CD4-positive, alpha-beta memory T cell (primary cell): ENCODE data around the gene DAB1. TPM values are rescaled to one million over a fixed set of nuclear protein-coding genes. Genes with fewer than 3 reads are reported as not detected.

Experiments used
- CTCF ChIA-PET: fragments of 350-600 bp; sonication (Branson Sonifier 250); formaldehyde crosslinking; loops from one replicate; lab custom pipeline; 2021; ENCODE audit warnings: inconsistent platforms; ENCODE audit not compliant: partially characterized antibody; lab: Charles Lee
- POLR2A ChIA-PET: fragments of 350-600 bp; sonication (Branson Sonifier 250); formaldehyde crosslinking; loops from one replicate; lab custom pipeline; 2021; ENCODE audit not compliant: partially characterized antibody; lab: Charles Lee
- DNase-seq, 5 donors: peaks; one replicate each; pipeline versions ENCODE4 v3.0.0 to v3.0.0-alpha.2; 2020 to 2022; ENCODE audit warnings: mixed read lengths in 1 of 5
- H3K27ac ChIP-seq: one replicate; pipeline ENCODE4 v1.7.0; 2013; ENCODE audit warnings: low read depth, low read length
- H3K27me3 ChIP-seq: 2 replicates; pipeline ENCODE4 v1.7.0; 2013; ENCODE audit warnings: mild to moderate bottlenecking, low read length, moderate library complexity; ENCODE audit not compliant: insufficient read depth
- H3K36me3 ChIP-seq: 2 replicates; pipeline ENCODE4 v1.7.0; 2013; ENCODE audit warnings: mild to moderate bottlenecking, low read length, moderate library complexity; ENCODE audit not compliant: insufficient read depth
- H3K4me1 ChIP-seq: 2 replicates; pipeline ENCODE4 v1.7.0; 2013; ENCODE audit warnings: mild to moderate bottlenecking, low read length, moderate library complexity; ENCODE audit not compliant: insufficient read depth
- H3K4me3 ChIP-seq, 2 donors: one replicate each; pipeline ENCODE4 v1.7.0; 2013; ENCODE audit warnings: low read length in 2 of 2, mild to moderate bottlenecking in 1 of 2
- H3K9me3 ChIP-seq, 2 donors: one replicate each; pipeline ENCODE4 v1.7.0; 2013; ENCODE audit warnings: low read length in 2 of 2, control low read depth in 1 of 2; ENCODE audit not compliant: control insufficient read depth in 1 of 2
- H3K27ac Mint-ChIP-seq, 7 donors: one replicate each; pipeline ENCODE4 v1.8.0; 2020 to 2021; ENCODE audit warnings: mixed read lengths in 7 of 7, mild to moderate bottlenecking in 6 of 7, inconsistent platforms in 3 of 7, moderate library complexity in 3 of 7
- H3K27me3 Mint-ChIP-seq, 2 donors: one replicate each; pipeline ENCODE4 v1.8.0; 2020 to 2021; ENCODE audit warnings: mixed read lengths in 2 of 2
- H3K36me3 Mint-ChIP-seq, 2 donors: one replicate each; pipeline ENCODE4 v1.8.0; 2020 to 2021; ENCODE audit warnings: mixed read lengths in 2 of 2, inconsistent platforms in 1 of 2, mild to moderate bottlenecking in 1 of 2
- H3K4me1 Mint-ChIP-seq, 4 donors: one replicate each; pipeline ENCODE4 v1.8.0; 2020 to 2021; ENCODE audit warnings: mixed read lengths in 4 of 4, mild to moderate bottlenecking in 1 of 4
- H3K4me3 Mint-ChIP-seq, 8 donors: one replicate each; pipeline ENCODE4 v1.8.0; 2020 to 2021; ENCODE audit warnings: mixed read lengths in 8 of 8, mild to moderate bottlenecking in 7 of 8, moderate library complexity in 6 of 8, inconsistent platforms in 3 of 8
- H3K9me3 Mint-ChIP-seq, 8 donors: one replicate each; pipeline ENCODE4 v1.8.0; 2020 to 2021; ENCODE audit warnings: mixed read lengths in 8 of 8, mild to moderate bottlenecking in 5 of 8, inconsistent platforms in 3 of 8, moderate library complexity in 1 of 8
- intact Hi-C: fragments of 100-400 bp; cut with micrococcal nuclease; formaldehyde crosslinking; loops from one replicate; pipeline ENCODE4 v1.15.1; 2023
- polyA plus RNA-seq, 2 donors: library from polyadenylated mRNA; unstranded; fragments of 300-500 nt; fragmentation: Illumina TruSeq; gene quantifications; one replicate each; pipeline ENCODE4 v1.2.3, GENCODE V29; 2021
- total RNA-seq, 2 experiments: library from RNA; stranded (reverse); gene quantifications; one replicate each; pipeline ENCODE4 v1.2.3, GENCODE V29; 2021

Gene DAB1
- total and polyA plus RNA-seq, 4 experiments from 2014 or later = 1.5 to 3.9 (median 3.2) TPM

- Histone ChIP-seq H3K4me3 (no peak overlapping the region), H3K9me3 (no peaks in the 10 kb centered on the region), H3K27me3 (no peaks in the 10 kb centered on the region), H3K36me3 (no peaks in the 10 kb centered on the region), H3K27ac (no peak overlapping the region), H3K4me1 (no peaks in the 10 kb centered on the region)
- Mint-ChIP-seq H3K27ac (no peak overlapping the region), H3K36me3 (peaks cover 0 to 7% of the 10 kb centered on the region in 2 donors), H3K4me1 (peaks cover 0 to 3% (median 1%) of the 10 kb centered on the region in 4 donors), H3K27me3 (peaks cover 0 to 2% of the 10 kb centered on the region in 2 donors), H3K9me3 (no peaks in the 10 kb centered on the region), H3K4me3 (no peak overlapping the region)
- DNase-seq = no peak
- ChIA-PET CTCF (no interaction called here), POLR2A (no interaction called here)
- intact Hi-C loops = no loop called here
Measured at GRCh38 chr1:57064379-57065140, 359.3 kb downstream of the DAB1 start.

- Mint-ChIP-seq H3K4me1 (peaks cover 0 to 12% (median 6%) of the 10 kb centered on the region in 4 donors), H3K36me3 (peaks cover 0 to 7% of the 10 kb centered on the region in 2 donors), H3K27ac (no peak overlapping the region), H3K4me3 (no peak overlapping the region), H3K27me3 (no peaks in the 10 kb centered on the region), H3K9me3 (peaks cover 0 to 2% (median 0%) of the 10 kb centered on the region in 8 donors)
- Histone ChIP-seq H3K4me1 (no peaks in the 10 kb centered on the region), H3K36me3 (no peaks in the 10 kb centered on the region), H3K27ac (no peak overlapping the region), H3K27me3 (no peaks in the 10 kb centered on the region), H3K4me3 (no peak overlapping the region), H3K9me3 (no peaks in the 10 kb centered on the region)
- intact Hi-C loops = no loop called here
- POLR2A ChIA-PET = no interaction called here
- DNase-seq = no peak
- CTCF ChIA-PET = no interaction called here
Measured at GRCh38 chr1:57063406-57064125, 360.3 kb downstream of the DAB1 start.

- intact Hi-C loops = no loop called here
- H3K27me3 ChIP-seq = no peaks in the 10 kb centered on the region
- no peak for DNase-seq
- Mint-ChIP-seq H3K36me3 (peaks cover 0 to 7% of the 10 kb centered on the region in 2 donors), H3K9me3 (peaks cover 0 to 2% (median 0%) of the 10 kb centered on the region in 8 donors), H3K4me3 (no peak overlapping the region), H3K27me3 (no peaks in the 10 kb centered on the region), H3K27ac (no peak overlapping the region), H3K4me1 (peaks cover 0 to 12% (median 6%) of the 10 kb centered on the region in 4 donors)
- no peaks in the 10 kb centered on the region for H3K4me1 ChIP-seq
- no peak overlapping the region for H3K4me3 ChIP-seq
- POLR2A ChIA-PET = no interaction called here
- H3K9me3 ChIP-seq = no peaks in the 10 kb centered on the region
- no peaks in the 10 kb centered on the region for H3K36me3 ChIP-seq
- H3K27ac ChIP-seq = no peak overlapping the region
- CTCF ChIA-PET = no interaction called here
Measured at GRCh38 chr1:57061369-57061768, 362.5 kb downstream of the DAB1 start.

- Mint-ChIP-seq H3K4me3 (no peak overlapping the region), H3K9me3 (peaks cover 0 to 2% (median 0%) of the 10 kb centered on the region in 8 donors), H3K27ac (no peak overlapping the region), H3K4me1 (peaks cover 0 to 12% (median 6%) of the 10 kb centered on the region in 4 donors), H3K36me3 (peaks cover 0 to 7% of the 10 kb centered on the region in 2 donors), H3K27me3 (no peaks in the 10 kb centered on the region)
- intact Hi-C loops = no loop called here
- CTCF ChIA-PET = no interaction called here
- H3K4me3 ChIP-seq = no peak overlapping the region
- H3K27ac ChIP-seq = no peak overlapping the region
- no peaks in the 10 kb centered on the region for H3K27me3 ChIP-seq
- H3K4me1 ChIP-seq = no peaks in the 10 kb centered on the region
- no peaks in the 10 kb centered on the region for H3K36me3 ChIP-seq
- DNase-seq = no peak
- H3K9me3 ChIP-seq = no peaks in the 10 kb centered on the region
- POLR2A ChIA-PET = no interaction called here
Measured at GRCh38 chr1:57060451-57060850, 363.4 kb downstream of the DAB1 start.

- H3K27me3 ChIP-seq = no peaks in the 10 kb centered on the region
- H3K4me1 Mint-ChIP-seq = peaks cover 0 to 12% (median 6%) of the 10 kb centered on the region in 4 donors
- peaks cover 0 to 16% of the 10 kb centered on the region in 2 donors for H3K36me3 Mint-ChIP-seq
Measured at GRCh38 chr1:57058652-57059501, 365.0 kb downstream of the DAB1 start.

GRCh38 chr1:57048856-57049255 is 375.0 kb downstream of the DAB1 start:
- Mint-ChIP-seq H3K9me3 (peaks cover 0 to 2% (median 0%) of the 10 kb centered on the region in 8 donors), H3K27me3 (peaks cover 0 to 2% of the 10 kb centered on the region in 2 donors), H3K27ac (no peak overlapping the region), H3K4me3 (no peak overlapping the region), H3K4me1 (no peaks in the 10 kb centered on the region), H3K36me3 (peaks cover 0 to 18% of the 10 kb centered on the region in 2 donors)
- POLR2A ChIA-PET = no interaction called here
- no peaks in the 10 kb centered on the region for H3K4me1 ChIP-seq
- no peaks in the 10 kb centered on the region for H3K36me3 ChIP-seq
- no peak overlapping the region for H3K27ac ChIP-seq
- intact Hi-C loops = no loop called here
- H3K27me3 ChIP-seq = no peaks in the 10 kb centered on the region
- DNase-seq = no peak
- H3K9me3 ChIP-seq = no peaks in the 10 kb centered on the region
- CTCF ChIA-PET = no interaction called here
- no peak overlapping the region for H3K4me3 ChIP-seq

More at GRCh38 chr1:57058652-57059501, 365.0 kb downstream of the DAB1 start:
- Mint-ChIP-seq H3K9me3 (peaks cover 0 to 2% (median 0%) of the 10 kb centered on the region in 8 donors), H3K27ac (peak overlapping the region in 1 of 7 donors; percentile 7), H3K4me3 (peak overlapping the region in 1 of 8 donors; percentile 39), H3K27me3 (no peaks in the 10 kb centered on the region)
- ChIA-PET CTCF (no interaction called here), POLR2A (no interaction called here)
- intact Hi-C loops = no loop called here
- no peaks in the 10 kb centered on the region for H3K36me3 ChIP-seq
- H3K9me3 ChIP-seq = no peaks in the 10 kb centered on the region
- no peak overlapping the region for H3K4me3 ChIP-seq
- no peaks in the 10 kb centered on the region for H3K4me1 ChIP-seq
- no peak overlapping the region for H3K27ac ChIP-seq
- no peak for DNase-seq
